PFSK-1 (cell line): ENCODE measurements around the gene PNMA6F.

Experiments used
- FOXP2 ChIP-seq: optimal IDR thresholded peaks from 2 replicates; pipeline ENCODE3; 2011; ENCODE audit warnings: borderline replicate concordance, control low read depth, inconsistent platforms; ENCODE audit not compliant: insufficient read depth; ENCODE audit errors: extremely low read length, extremely low read depth
- POLR2AphosphoS5 ChIP-seq: IDR thresholded peaks from 2 replicates; pipeline ENCODE4 v1.6.1; 2012; ENCODE audit warnings: low read depth, mild to moderate bottlenecking, control low read depth, low read length, moderate library complexity
- REST ChIP-seq, 2 experiments: IDR thresholded peaks; 2 replicates each; pipeline versions ENCODE4 v1.6.1 to v1.8.0; 2011 to 2012; ENCODE audit warnings: low read depth in 2 of 2, low read length in 2 of 2, control low read depth in 1 of 2, inconsistent platforms in 1 of 2, mild to moderate bottlenecking in 1 of 2, moderate library complexity in 1 of 2; ENCODE audit not compliant: insufficient read depth in 1 of 2
- SIN3A ChIP-seq: IDR thresholded peaks from 2 replicates; pipeline ENCODE4 v1.6.1; 2012; ENCODE audit warnings: mild to moderate bottlenecking, low read length, moderate library complexity, borderline replicate concordance; ENCODE audit not compliant: insufficient read depth
- TAF1 ChIP-seq: IDR thresholded peaks from 2 replicates; pipeline ENCODE4 v1.6.1; 2012; ENCODE audit warnings: low read length, control low read depth, borderline replicate concordance; ENCODE audit not compliant: insufficient read depth

Gene PNMA6F

GRCh38 chrX:153351981-153352380 is 30.4 kb upstream of the PNMA6F start:
- TF ChIP-seq POLR2AphosphoS5 (no peak), REST (IDR thresholded peaks at IDR 0.05; ENCODE audit: insufficient read depth in 1 of 2, low read depth in 2 of 2, low read length in 2 of 2) (no peak), FOXP2 (no peak), SIN3A (no peak), TAF1 (no peak)

- TF ChIP-seq FOXP2 (no peak), REST (IDR thresholded peaks at IDR 0.05; ENCODE audit: insufficient read depth in 1 of 2, low read depth in 2 of 2, low read length in 2 of 2) (no peak), TAF1 (no peak), SIN3A (no peak), POLR2AphosphoS5 (no peak)
Measured at GRCh38 chrX:153349952-153350351, 28.4 kb upstream of the PNMA6F start.

GRCh38 chrX:153348421-153348820 is 26.9 kb upstream of the PNMA6F start:
- TF ChIP-seq SIN3A: no peak
- TF ChIP-seq REST (IDR thresholded peaks at IDR 0.05; ENCODE audit: insufficient read depth in 1 of 2, low read depth in 2 of 2, low read length in 2 of 2): no peak
- TF ChIP-seq TAF1: no peak
- no peak for TF ChIP-seq POLR2AphosphoS5
- no peak for TF ChIP-seq FOXP2

DNA sequence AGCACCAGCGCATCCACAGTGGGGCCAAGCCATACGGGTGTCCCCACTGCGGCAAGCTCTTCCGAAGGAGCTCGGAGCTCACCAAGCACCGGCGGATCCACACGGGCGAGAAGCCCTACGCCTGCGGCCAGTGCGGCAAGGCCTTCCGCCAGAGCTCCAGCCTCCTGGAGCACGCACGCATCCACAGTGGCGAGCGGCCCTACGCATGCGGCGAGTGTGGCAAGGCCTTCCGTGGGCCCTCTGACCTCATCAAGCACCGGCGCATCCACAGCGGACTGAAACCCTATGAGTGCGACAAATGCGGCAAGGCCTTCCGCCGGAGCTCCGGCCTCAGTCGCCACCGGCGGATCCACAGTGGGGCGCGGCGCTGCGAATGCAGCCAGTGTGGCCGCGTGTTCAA is 26.0 kb upstream of the PNMA6F start:
- TF ChIP-seq REST (IDR thresholded peaks at IDR 0.05; ENCODE audit: insufficient read depth in 1 of 2, low read depth in 2 of 2, low read length in 2 of 2) (no peak), TAF1 (no peak), POLR2AphosphoS5 (no peak), SIN3A (no peak), FOXP2 (no peak)

DNA sequence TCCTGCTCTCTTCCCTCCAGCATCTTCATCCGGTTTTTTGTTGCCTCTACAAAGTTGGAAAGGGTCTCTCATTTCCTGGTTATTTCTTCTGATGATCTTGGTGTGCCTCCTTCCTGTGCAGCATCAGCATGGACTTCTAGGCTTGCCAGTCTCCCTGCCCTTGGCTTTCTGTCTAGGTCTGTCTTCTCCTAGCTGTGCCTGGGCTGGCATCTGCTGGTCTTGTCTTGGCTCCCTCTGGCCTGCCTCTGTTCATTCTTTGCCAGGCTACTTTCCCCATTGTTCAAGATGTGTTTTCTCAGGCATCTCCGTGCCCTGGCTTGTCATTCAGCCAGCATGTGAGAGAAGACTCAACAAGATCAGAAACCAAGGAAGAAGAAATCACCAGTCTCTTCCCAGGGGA is 22.1 kb upstream of the PNMA6F start:
- TF ChIP-seq TAF1 (no peak), FOXP2 (no peak), POLR2AphosphoS5 (no peak), REST (IDR thresholded peaks at IDR 0.05; ENCODE audit: insufficient read depth in 1 of 2, low read depth in 2 of 2, low read length in 2 of 2) (no peak), SIN3A (no peak)
